Kidney (tissue), 14 donors: Measurements from ENCODE around the gene STK32B. TPM values are rescaled to one million over a fixed set of nuclear protein-coding genes. Genes with fewer than 3 reads are reported as not detected.

Experiments
- DNase-seq, 5 donors: peaks; one replicate each; pipeline ENCODE4 v3.0.0-alpha.2; 2013 to 2020
- FAIRE-seq: peaks from 2 replicates; lab custom pipeline; 2012; peaks lifted over from hg19 to GRCh38; lab: Jason Lieb, UNC
- H3K27ac ChIP-seq, 2 donors: one replicate each; pipeline ENCODE4 v1.7.0; 2013; ENCODE audit warnings: low read depth in 2 of 2, low read length in 2 of 2, inconsistent platforms in 1 of 2
- H3K27me3 ChIP-seq: one replicate; pipeline ENCODE4 v1.7.1; 2013; ENCODE audit warnings: low read length, inconsistent platforms; ENCODE audit not compliant: control insufficient read depth, insufficient read depth
- H3K36me3 ChIP-seq, 3 donors: one replicate each; pipeline versions ENCODE4 v1.7.0 to v1.7.1; 2013; ENCODE audit warnings: low read length in 3 of 3, control low read depth in 1 of 3, inconsistent platforms in 1 of 3; ENCODE audit not compliant: insufficient read depth in 3 of 3, control insufficient read depth in 2 of 3
- H3K4me1 ChIP-seq, 3 donors: one replicate each; pipeline versions ENCODE4 v1.7.0 to v1.7.1; 2013; ENCODE audit warnings: low read length in 3 of 3, inconsistent platforms in 1 of 3, low read depth in 1 of 3; ENCODE audit not compliant: control insufficient read depth in 2 of 3, insufficient read depth in 2 of 3
- H3K4me3 ChIP-seq, 3 donors: one replicate each; pipeline versions ENCODE4 v1.7.0 to v1.8.1; 2013; ENCODE audit warnings: low read length in 3 of 3, control low read depth in 1 of 3, inconsistent platforms in 1 of 3
- H3K9ac ChIP-seq, 3 donors: one replicate each; pipeline versions ENCODE4 v1.7.0 to v1.7.1; 2013; ENCODE audit warnings: low read length in 3 of 3, control low read depth in 1 of 3, inconsistent platforms in 1 of 3
- H3K9me3 ChIP-seq, 3 donors: one replicate each; pipeline versions ENCODE4 v1.7.0 to v1.7.1; 2013; ENCODE audit warnings: low read length in 3 of 3, control low read depth in 1 of 3, inconsistent platforms in 1 of 3; ENCODE audit not compliant: control insufficient read depth in 2 of 3, insufficient read depth in 1 of 3
- intact Hi-C: fragments of 100-400 bp; cut with DNase I; formaldehyde crosslinking; loops from one replicate; pipeline ENCODE4 v1.11.1; 2022
- polyA plus RNA-seq: library from polyadenylated mRNA; stranded (reverse); fragments of 350-450 nt; fragmentation: Illumina TruSeq; extraction: RNeasy Lipid Tissue Mini Kit (QIAGEN cat#74804); gene quantifications from one replicate; pipeline ENCODE4 v1.2.3, GENCODE V29; 2014; ENCODE audit warnings: low read depth, low replicate concordance; ENCODE audit not compliant: insufficient read depth
- total RNA-seq: library from RNA; stranded (reverse); fragmentation: NEBNext Ultra II Directional; extraction: Animal tissue kit (Norgen Biotek cat#: 25700); gene quantifications from one replicate; pipeline ENCODE4 v1.2.1, GENCODE V29; 2021
- TF ChIP-seq, protein P1 (sequence below): IDR thresholded peaks from 3 replicates; pipeline ENCODE4 v1.5.1; 2012; ENCODE audit warnings: mild to moderate bottlenecking, moderate library complexity, borderline replicate concordance; ENCODE audit not compliant: insufficient read depth; ENCODE audit errors: extremely low read depth
- donor health status: control.
- donor health status: control.
- donor health status: control.
- donor health status: control.
- donor health status: control.
- donor health status: DM: yes; HTN: yes; CAD: no.
- donor health status: Normal renal cell carcinoma (clear cell type).

STK32B gene
- total and polyA plus RNA-seq, 2 donors from 2014 or later, result 18.1 to 18.2 TPM

- TF ChIP-seq, protein P1, sequence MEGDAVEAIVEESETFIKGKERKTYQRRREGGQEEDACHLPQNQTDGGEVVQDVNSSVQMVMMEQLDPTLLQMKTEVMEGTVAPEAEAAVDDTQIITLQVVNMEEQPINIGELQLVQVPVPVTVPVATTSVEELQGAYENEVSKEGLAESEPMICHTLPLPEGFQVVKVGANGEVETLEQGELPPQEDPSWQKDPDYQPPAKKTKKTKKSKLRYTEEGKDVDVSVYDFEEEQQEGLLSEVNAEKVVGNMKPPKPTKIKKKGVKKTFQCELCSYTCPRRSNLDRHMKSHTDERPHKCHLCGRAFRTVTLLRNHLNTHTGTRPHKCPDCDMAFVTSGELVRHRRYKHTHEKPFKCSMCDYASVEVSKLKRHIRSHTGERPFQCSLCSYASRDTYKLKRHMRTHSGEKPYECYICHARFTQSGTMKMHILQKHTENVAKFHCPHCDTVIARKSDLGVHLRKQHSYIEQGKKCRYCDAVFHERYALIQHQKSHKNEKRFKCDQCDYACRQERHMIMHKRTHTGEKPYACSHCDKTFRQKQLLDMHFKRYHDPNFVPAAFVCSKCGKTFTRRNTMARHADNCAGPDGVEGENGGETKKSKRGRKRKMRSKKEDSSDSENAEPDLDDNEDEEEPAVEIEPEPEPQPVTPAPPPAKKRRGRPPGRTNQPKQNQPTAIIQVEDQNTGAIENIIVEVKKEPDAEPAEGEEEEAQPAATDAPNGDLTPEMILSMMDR, result no peak
- Histone ChIP-seq H3K9ac (no peak overlapping the region), H3K9me3 (peaks cover 0 to 10% (median 0%) of the 10 kb centered on the region in 3 donors), H3K4me3 (no peak overlapping the region), H3K27me3 (no peaks in the 10 kb centered on the region), H3K36me3 (no peaks in the 10 kb centered on the region), H3K4me1 (no peaks in the 10 kb centered on the region), H3K27ac (no peak overlapping the region)
- intact Hi-C loops, result no loop called here
- DNase-seq, result no peak
- no peak for FAIRE-seq
Measured at GRCh38 chr4:5330339-5330989, 279.2 kb downstream of the STK32B start.

DNA sequence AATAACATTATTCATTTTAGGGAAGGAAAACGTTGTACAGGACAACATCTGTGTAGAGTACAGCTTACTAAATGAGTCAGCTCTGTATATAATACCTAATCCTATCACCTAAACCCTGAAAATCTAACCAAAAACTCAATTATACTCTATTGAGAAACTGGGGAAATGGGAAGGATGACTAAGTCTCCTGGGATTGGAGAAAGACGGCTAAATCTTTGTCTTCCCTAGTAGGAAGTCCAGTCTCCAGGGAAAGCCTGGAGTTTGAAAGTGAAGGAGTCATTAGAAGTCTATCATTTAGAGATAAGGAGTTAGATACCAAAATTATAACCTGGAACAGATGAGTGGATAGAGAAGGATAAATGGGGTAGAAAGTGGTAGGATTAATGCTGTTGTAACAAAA lies 286.5 kb downstream of the STK32B start:
- TF ChIP-seq, protein P1, result no peak
- H3K9me3 ChIP-seq, result no peaks in the 10 kb centered on the region
- FAIRE-seq (no peak), DNase-seq (no peak)
- H3K36me3 ChIP-seq, result no peaks in the 10 kb centered on the region
- H3K4me1 ChIP-seq, result no peaks in the 10 kb centered on the region
- intact Hi-C loops, result no loop called here
- no peak overlapping the region for H3K27ac ChIP-seq
- H3K4me3 ChIP-seq, result no peak overlapping the region
- no peaks in the 10 kb centered on the region for H3K27me3 ChIP-seq
- no peak overlapping the region for H3K9ac ChIP-seq

DNA sequence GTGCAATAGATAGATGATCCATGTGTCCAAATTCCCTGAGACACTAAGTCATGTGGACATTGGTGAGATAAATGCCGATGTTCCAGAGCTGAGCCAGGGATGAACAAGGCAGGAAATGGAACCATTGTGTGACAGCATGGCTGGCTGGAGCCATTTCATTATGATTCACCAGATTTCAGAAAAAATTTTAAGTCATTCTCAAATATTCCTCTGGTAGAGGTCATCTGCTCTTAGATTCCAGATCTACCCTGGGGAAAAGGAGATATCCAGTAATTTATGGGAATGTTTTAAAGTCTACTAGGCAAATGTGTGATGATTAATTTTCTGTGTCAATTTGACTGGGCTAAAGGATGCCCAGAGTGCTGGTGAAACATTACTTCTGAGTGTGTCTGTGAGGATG lies 287.3 kb downstream of the STK32B start:
- H3K27me3 ChIP-seq, result no peaks in the 10 kb centered on the region
- FAIRE-seq (no peak), DNase-seq (no peak)
- H3K27ac ChIP-seq, result no peak overlapping the region
- intact Hi-C loops, result no loop called here
- no peaks in the 10 kb centered on the region for H3K9me3 ChIP-seq
- TF ChIP-seq, protein P1, result no peak
- H3K36me3 ChIP-seq, result no peaks in the 10 kb centered on the region
- no peak overlapping the region for H3K4me3 ChIP-seq
- H3K4me1 ChIP-seq, result no peaks in the 10 kb centered on the region
- H3K9ac ChIP-seq, result no peak overlapping the region
